ENCODE data around the gene DLG2. TPM values are rescaled to one million over a fixed set of nuclear protein-coding genes. Genes with fewer than 3 reads are reported as not detected.

Gene DLG2
- polyA plus RNA-seq, 6 donors from 2014 or later: 0.93 to 2.4 (median 1.3) TPM

DNA sequence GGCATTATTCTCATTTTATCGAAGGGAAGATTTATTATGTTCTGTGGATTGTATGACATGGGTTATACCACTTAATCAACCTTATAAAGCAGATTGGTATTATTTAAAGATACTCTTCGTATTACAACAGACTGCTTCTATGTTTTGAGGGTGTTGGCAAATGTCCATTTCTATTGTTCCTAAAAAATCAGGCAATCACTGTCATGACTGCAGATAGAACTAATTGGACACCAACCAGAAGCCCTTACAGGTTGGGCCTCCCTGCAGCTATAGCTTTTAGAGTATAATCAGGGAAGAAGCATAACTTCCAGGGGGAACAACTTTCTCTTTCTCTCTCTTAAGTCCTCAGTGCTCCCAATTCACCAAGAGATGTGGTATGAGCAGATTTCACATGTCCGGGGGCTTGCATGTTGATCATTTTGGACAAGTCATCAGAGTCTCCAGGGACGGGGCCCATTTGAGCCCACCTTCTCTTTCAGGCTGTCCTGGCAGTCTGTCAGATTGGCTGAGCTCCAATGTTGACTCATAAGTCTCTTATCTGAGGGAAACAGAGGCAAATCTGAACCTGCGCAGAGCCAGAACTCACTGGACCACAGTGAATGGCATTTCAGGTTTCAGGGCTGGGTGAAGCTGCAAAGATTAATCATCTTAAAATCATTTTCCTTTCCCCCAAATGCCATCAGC, 2077.0 kb downstream of the DLG2 start:
- peaks cover 0 to 6% of the 10 kb centered on the region in 2 donors for H3K36me3 Mint-ChIP-seq
- no peak for ATAC-seq (ENCODE audit: low read depth in 2 of 2)
- DNase-seq: no peak
- H3K9me3 Mint-ChIP-seq: peaks cover 0 to 2% (median 0%) of the 10 kb centered on the region in 7 donors
- peaks cover 0 to 35% (median 30%) of the 10 kb centered on the region in 3 donors for H3K27me3 Mint-ChIP-seq
- H3K4me3 Mint-ChIP-seq: no peak overlapping the region
- H3K27ac Mint-ChIP-seq: peak overlapping the region in 1 of 6 donors; percentile 18
- H3K4me1 Mint-ChIP-seq: peaks cover 6 to 7% (median 6%) of the 10 kb centered on the region in 3 donors

DNA sequence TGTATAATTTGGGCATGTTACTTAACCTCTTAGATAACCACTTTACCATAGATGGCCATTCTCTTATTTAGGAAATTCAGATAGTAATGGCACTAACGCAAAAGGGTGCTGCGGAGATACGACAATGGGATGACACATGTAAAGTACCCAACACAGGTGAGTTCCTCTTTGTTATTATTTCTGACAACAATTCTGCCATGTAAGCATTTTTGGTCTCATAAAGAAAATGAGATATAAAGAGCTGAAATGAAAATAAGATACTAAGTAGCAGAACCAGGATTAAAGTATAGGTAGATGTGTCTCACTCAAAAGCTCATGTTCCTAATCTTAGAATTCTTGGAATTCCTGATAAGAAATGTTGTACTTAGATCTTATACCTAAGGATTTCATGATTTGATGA, 2080.8 kb downstream of the DLG2 start:
- DNase-seq: no peak
- no peaks in the 10 kb centered on the region for H3K4me1 Mint-ChIP-seq
- H3K27ac Mint-ChIP-seq: no peak overlapping the region
- H3K4me3 Mint-ChIP-seq: no peak overlapping the region
- no peak for ATAC-seq (ENCODE audit: low read depth in 2 of 2)
- no peaks in the 10 kb centered on the region for H3K36me3 Mint-ChIP-seq
- H3K9me3 Mint-ChIP-seq: peaks cover 0 to 2% (median 0%) of the 10 kb centered on the region in 7 donors
- H3K27me3 Mint-ChIP-seq: peaks cover 19 to 48% (median 24%) of the 10 kb centered on the region in 3 donors

- ATAC-seq (ENCODE audit: low read depth in 2 of 2): no peak
- no peaks in the 10 kb centered on the region for H3K4me1 Mint-ChIP-seq
- no peak overlapping the region for H3K4me3 Mint-ChIP-seq
- peaks cover 22 to 55% (median 25%) of the 10 kb centered on the region in 3 donors for H3K27me3 Mint-ChIP-seq
- H3K9me3 Mint-ChIP-seq: peaks cover 0 to 2% (median 0%) of the 10 kb centered on the region in 7 donors
- no peak for DNase-seq
- H3K27ac Mint-ChIP-seq: peak overlapping the region in 1 of 6 donors; percentile 6
- no peaks in the 10 kb centered on the region for H3K36me3 Mint-ChIP-seq
Measured at GRCh38 chr11:83545494-83546260, 2081.5 kb downstream of the DLG2 start.

DNA sequence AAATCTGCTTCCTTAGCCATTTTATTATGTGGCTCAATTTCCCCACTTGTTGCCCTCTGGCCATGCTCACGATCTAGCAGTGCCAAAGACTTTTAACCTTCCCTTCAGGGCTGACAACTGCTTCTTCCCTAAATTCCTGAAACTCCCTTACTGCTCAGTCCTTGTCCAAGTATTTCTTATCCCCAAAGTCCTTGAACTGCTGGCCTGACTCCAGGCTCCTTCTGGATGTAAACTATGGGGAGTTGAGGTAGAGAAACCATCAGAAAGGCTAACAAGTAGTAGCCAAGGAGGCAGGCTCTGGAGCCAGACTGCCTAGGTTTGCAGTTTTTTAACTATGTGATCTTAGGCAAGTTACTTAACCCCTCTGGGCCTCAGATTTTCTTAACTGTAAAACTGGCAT, 2082.3 kb downstream of the DLG2 start:
- Mint-ChIP-seq H3K9me3 (peaks cover 0 to 2% (median 0%) of the 10 kb centered on the region in 7 donors), H3K4me3 (no peak overlapping the region), H3K36me3 (no peaks in the 10 kb centered on the region), H3K27me3 (peaks cover 27 to 58% (median 32%) of the 10 kb centered on the region in 3 donors), H3K4me1 (no peaks in the 10 kb centered on the region), H3K27ac (no peak overlapping the region)
- ATAC-seq (ENCODE audit: low read depth in 2 of 2) (no peak), DNase-seq (no peak)

GRCh38 chr11:83543706-83544439, 2083.3 kb downstream of the DLG2 start:
- Mint-ChIP-seq H3K27me3 (peaks cover 29 to 60% (median 32%) of the 10 kb centered on the region in 3 donors), H3K4me1 (no peaks in the 10 kb centered on the region), H3K36me3 (no peaks in the 10 kb centered on the region), H3K27ac (no peak overlapping the region), H3K4me3 (no peak overlapping the region), H3K9me3 (peaks cover 0 to 2% (median 0%) of the 10 kb centered on the region in 7 donors)
- DNase-seq (no peak), ATAC-seq (ENCODE audit: low read depth in 2 of 2) (no peak)

GRCh38 chr11:83542861-83543260, 2084.3 kb downstream of the DLG2 start:
- ATAC-seq (ENCODE audit: low read depth in 2 of 2) (no peak), DNase-seq (no peak)
- Mint-ChIP-seq H3K9me3 (peaks cover 0 to 2% (median 0%) of the 10 kb centered on the region in 7 donors), H3K27me3 (peaks cover 29 to 62% (median 35%) of the 10 kb centered on the region in 3 donors), H3K4me1 (no peaks in the 10 kb centered on the region), H3K4me3 (no peak overlapping the region), H3K36me3 (no peaks in the 10 kb centered on the region), H3K27ac (no peak overlapping the region)

GRCh38 chr11:83540728-83541127, 2086.4 kb downstream of the DLG2 start:
- H3K27me3 Mint-ChIP-seq: peaks cover 25 to 63% (median 29%) of the 10 kb centered on the region in 3 donors
- no peak overlapping the region for H3K27ac Mint-ChIP-seq
- H3K4me3 Mint-ChIP-seq: no peak overlapping the region
- H3K36me3 Mint-ChIP-seq: no peaks in the 10 kb centered on the region
- peaks cover 0 to 2% (median 0%) of the 10 kb centered on the region in 7 donors for H3K9me3 Mint-ChIP-seq
- H3K4me1 Mint-ChIP-seq: no peaks in the 10 kb centered on the region
- DNase-seq (no peak), ATAC-seq (ENCODE audit: low read depth in 2 of 2) (no peak)

DNA sequence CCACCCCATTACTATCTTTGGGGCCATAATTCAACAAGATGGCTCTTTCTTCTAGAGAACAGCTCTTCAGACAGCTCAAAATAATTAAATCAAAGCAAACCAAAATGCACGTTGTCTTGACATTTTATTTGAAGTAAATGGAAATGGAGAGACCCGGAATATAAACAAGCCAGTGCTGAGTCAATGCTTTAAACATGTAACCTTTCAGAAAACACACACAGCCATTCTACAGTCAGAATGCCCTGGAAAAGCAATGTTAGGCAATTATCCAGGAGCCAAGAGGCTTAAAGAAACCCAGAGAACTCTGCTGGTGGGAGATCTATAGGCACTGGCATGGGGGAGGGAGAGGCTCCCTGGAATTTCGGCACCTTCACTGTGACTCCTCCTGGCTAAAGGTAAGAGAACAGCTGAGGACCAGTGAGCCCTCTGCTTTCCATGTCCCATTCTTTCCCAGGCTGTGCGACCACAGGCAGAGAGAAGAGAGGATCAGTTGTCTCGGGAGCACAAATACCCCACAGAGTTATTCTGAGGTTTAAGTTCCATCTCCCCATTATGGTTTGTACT, 2086.9 kb downstream of the DLG2 start:
- ATAC-seq (ENCODE audit: low read depth in 2 of 2) (no peak), DNase-seq (no peak)
- Mint-ChIP-seq H3K27me3 (peaks cover 25 to 58% (median 29%) of the 10 kb centered on the region in 3 donors), H3K36me3 (no peaks in the 10 kb centered on the region), H3K9me3 (peaks cover 0 to 2% (median 0%) of the 10 kb centered on the region in 7 donors), H3K4me1 (no peaks in the 10 kb centered on the region), H3K27ac (no peak overlapping the region), H3K4me3 (no peak overlapping the region)

GRCh38 chr11:83538286-83538685, 2088.9 kb downstream of the DLG2 start:
- no peak for DNase-seq
- H3K4me1 Mint-ChIP-seq: no peaks in the 10 kb centered on the region
- no peak overlapping the region for H3K27ac Mint-ChIP-seq
- no peak overlapping the region for H3K4me3 Mint-ChIP-seq
- H3K27me3 Mint-ChIP-seq: peaks cover 29 to 59% (median 33%) of the 10 kb centered on the region in 3 donors
- no peaks in the 10 kb centered on the region for H3K9me3 Mint-ChIP-seq
- no peaks in the 10 kb centered on the region for H3K36me3 Mint-ChIP-seq
- ATAC-seq (ENCODE audit: low read depth in 2 of 2): no peak

DNA sequence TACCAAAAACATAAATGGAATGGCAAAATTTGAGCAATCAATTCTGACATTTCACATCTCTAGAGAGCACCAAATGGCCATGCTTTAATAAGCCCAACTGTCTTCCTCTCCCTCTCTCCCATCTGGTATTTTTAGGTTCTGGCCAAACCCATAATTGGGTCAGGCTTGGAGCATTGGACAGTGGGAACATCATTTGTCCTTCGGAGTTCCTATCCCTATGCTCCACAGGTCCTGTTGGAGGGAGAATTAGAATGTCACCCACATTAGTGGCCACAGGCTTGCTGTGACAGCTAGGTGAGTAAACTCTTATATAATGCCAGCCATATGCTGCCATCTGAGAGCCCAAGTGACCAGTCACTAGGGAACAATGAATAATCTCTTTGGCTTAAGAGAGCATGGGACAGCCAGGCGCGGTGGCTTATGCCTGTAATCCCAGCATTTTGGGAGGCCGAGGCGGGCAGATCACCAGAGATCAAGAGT, 2090.0 kb downstream of the DLG2 start:
- Mint-ChIP-seq H3K27me3 (peaks cover 30 to 61% (median 36%) of the 10 kb centered on the region in 3 donors), H3K27ac (no peak overlapping the region), H3K4me3 (no peak overlapping the region), H3K36me3 (no peaks in the 10 kb centered on the region), H3K9me3 (no peaks in the 10 kb centered on the region), H3K4me1 (no peaks in the 10 kb centered on the region)
- DNase-seq: no peak
- ATAC-seq (ENCODE audit: low read depth in 2 of 2): no peak

DNA sequence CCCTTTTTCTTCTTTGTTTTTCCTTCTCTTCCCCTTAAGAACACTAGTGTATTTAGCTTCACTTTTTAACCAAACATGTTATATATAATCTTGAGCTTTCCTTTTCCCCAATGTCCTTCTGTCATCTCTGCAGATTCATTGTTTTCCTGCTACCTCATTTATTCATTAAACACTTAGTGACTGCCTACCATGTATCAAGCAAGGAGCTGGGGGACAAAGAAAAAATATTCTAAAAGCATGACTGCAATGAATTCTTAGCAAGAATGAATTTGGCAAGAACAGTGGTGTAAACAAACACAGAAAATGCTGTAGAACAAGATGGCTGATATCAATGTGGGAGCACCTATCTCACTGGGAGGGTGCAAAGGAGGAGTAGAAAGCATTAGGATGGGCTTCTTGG, 2094.0 kb downstream of the DLG2 start:
- no peak overlapping the region for H3K4me3 Mint-ChIP-seq
- peaks cover 0 to 6% of the 10 kb centered on the region in 2 donors for H3K36me3 Mint-ChIP-seq
- DNase-seq (no peak), ATAC-seq (ENCODE audit: low read depth in 2 of 2) (no peak)
- no peak overlapping the region for H3K27ac Mint-ChIP-seq
- peaks cover 29 to 42% (median 42%) of the 10 kb centered on the region in 3 donors for H3K27me3 Mint-ChIP-seq
- no peaks in the 10 kb centered on the region for H3K4me1 Mint-ChIP-seq
- peaks cover 0 to 6% (median 3%) of the 10 kb centered on the region in 7 donors for H3K9me3 Mint-ChIP-seq

GRCh38 chr11:83528877-83529276, 2098.3 kb downstream of the DLG2 start:
- Mint-ChIP-seq H3K36me3 (peaks cover 0 to 6% of the 10 kb centered on the region in 2 donors), H3K27me3 (peaks cover 41 to 58% (median 47%) of the 10 kb centered on the region in 3 donors)

GRCh38 chr11:83528225-83528624, 2098.9 kb downstream of the DLG2 start:
- H3K27me3 Mint-ChIP-seq: peaks cover 34 to 52% (median 40%) of the 10 kb centered on the region in 3 donors
- no peak overlapping the region for H3K4me3 Mint-ChIP-seq
- no peak for ATAC-seq (ENCODE audit: low read depth in 2 of 2)
- no peaks in the 10 kb centered on the region for H3K4me1 Mint-ChIP-seq
- no peak overlapping the region for H3K27ac Mint-ChIP-seq
- H3K9me3 Mint-ChIP-seq: peaks cover 0 to 6% (median 3%) of the 10 kb centered on the region in 7 donors
- peaks cover 0 to 6% of the 10 kb centered on the region in 2 donors for H3K36me3 Mint-ChIP-seq
- no peak for DNase-seq

More at GRCh38 chr11:83528877-83529276, 2098.3 kb downstream of the DLG2 start:
- Mint-ChIP-seq H3K4me1 (no peaks in the 10 kb centered on the region), H3K27ac (no peak overlapping the region), H3K4me3 (no peak overlapping the region), H3K9me3 (peaks cover 0 to 6% (median 3%) of the 10 kb centered on the region in 7 donors)
- no peak for DNase-seq
- no peak for ATAC-seq (ENCODE audit: low read depth in 2 of 2)
